Astrocyte (in vitro differentiated cells and primary cell): Measurements from ENCODE around the gene PDZD7. TPM values are rescaled to one million over a fixed set of nuclear protein-coding genes. Genes with fewer than 3 reads are reported as not detected.

ENCODE experiments used
- DNase-seq: peaks from one replicate; pipeline ENCODE4 v3.0.0-alpha.2; 2010; ENCODE audit warnings: low read depth
- FAIRE-seq: peaks from 2 replicates; lab custom pipeline; 2011; peaks lifted over from hg19 to GRCh38; lab: Jason Lieb, UNC
- H2AFZ ChIP-seq: 2 replicates; pipeline ENCODE4 v1.6.0; 2012; ENCODE audit warnings: low read depth, low read length, inconsistent platforms
- H3K27ac ChIP-seq: 2 replicates; pipeline ENCODE4 v1.5.1; 2011; ENCODE audit warnings: low read depth, low read length, inconsistent platforms
- H3K27me3 ChIP-seq: 2 replicates; pipeline ENCODE4 v1.6.0; 2011; ENCODE audit warnings: low read length, inconsistent platforms; ENCODE audit not compliant: insufficient read depth
- H3K36me3 ChIP-seq: 2 replicates; pipeline ENCODE4 v1.5.1; 2011; ENCODE audit warnings: low read length, inconsistent platforms; ENCODE audit not compliant: insufficient read depth
- H3K4me1 ChIP-seq: 2 replicates; pipeline ENCODE4 v1.5.1; 2011; ENCODE audit warnings: low read length, inconsistent platforms; ENCODE audit not compliant: insufficient read depth
- H3K4me2 ChIP-seq: 2 replicates; pipeline ENCODE4 v1.6.0; 2012; ENCODE audit warnings: low read length, inconsistent platforms
- H3K4me3 ChIP-seq: 2 replicates; pipeline ENCODE4 v1.5.1; 2011; ENCODE audit warnings: low read depth, mild to moderate bottlenecking, low read length, inconsistent platforms; ENCODE audit not compliant: insufficient read depth
- H3K79me2 ChIP-seq: 2 replicates; pipeline ENCODE4 v1.6.0; 2012; ENCODE audit warnings: mild to moderate bottlenecking, low read length, inconsistent platforms; ENCODE audit not compliant: insufficient read depth
- H3K9ac ChIP-seq: 2 replicates; pipeline ENCODE4 v1.6.0; 2012; ENCODE audit warnings: mild to moderate bottlenecking, low read length, inconsistent platforms
- H3K9me3 ChIP-seq: 2 replicates; pipeline ENCODE4 v1.5.1; 2012; ENCODE audit warnings: low read depth, mild to moderate bottlenecking, low read length, inconsistent platforms; ENCODE audit not compliant: insufficient read depth
- H4K20me1 ChIP-seq: 2 replicates; pipeline ENCODE4 v1.6.0; 2012; ENCODE audit warnings: low read length, inconsistent platforms; ENCODE audit not compliant: insufficient read depth
- H3K27ac Mint-ChIP-seq: one replicate; pipeline ENCODE4 v1.8.0; 2021; ENCODE audit warnings: mild to moderate bottlenecking, mixed read lengths; ENCODE audit not compliant: unreplicated experiment
- H3K27me3 Mint-ChIP-seq: one replicate; pipeline ENCODE4 v1.8.0; 2021; ENCODE audit warnings: low read depth, mixed read lengths; ENCODE audit not compliant: unreplicated experiment
- H3K36me3 Mint-ChIP-seq: one replicate; pipeline ENCODE4 v1.8.0; 2021; ENCODE audit warnings: low read depth, mixed read lengths; ENCODE audit not compliant: unreplicated experiment
- H3K4me1 Mint-ChIP-seq: one replicate; pipeline ENCODE4 v1.8.0; 2021; ENCODE audit warnings: low read depth, mixed read lengths; ENCODE audit not compliant: unreplicated experiment
- H3K4me3 Mint-ChIP-seq: one replicate; pipeline ENCODE4 v1.8.0; 2021; ENCODE audit warnings: mild to moderate bottlenecking, moderate library complexity, mixed read lengths; ENCODE audit not compliant: unreplicated experiment
- H3K9me3 Mint-ChIP-seq: one replicate; pipeline ENCODE4 v1.8.0; 2021; ENCODE audit warnings: mild to moderate bottlenecking, mixed read lengths; ENCODE audit not compliant: unreplicated experiment
- EZH2 ChIP-seq: IDR thresholded peaks from 2 replicates; pipeline ENCODE4 v1.6.1; 2012; ENCODE audit warnings: mild to moderate bottlenecking, low read length, inconsistent platforms; ENCODE audit not compliant: insufficient read depth
- total RNA-seq: library from RNA; stranded (reverse); gene quantifications from 2 replicates; pipeline ENCODE4 v1.2.1, GENCODE V29; 2021
- TF ChIP-seq, protein P1 (sequence below): IDR thresholded peaks from 2 replicates; pipeline ENCODE4 v1.5.1; 2011; ENCODE audit warnings: low read depth, mild to moderate bottlenecking, inconsistent platforms, low read length, moderate library complexity; ENCODE audit not compliant: insufficient read depth

The PDZD7 gene
- total RNA-seq, 1 donor from 2014 or later = 4.5 TPM

DNA sequence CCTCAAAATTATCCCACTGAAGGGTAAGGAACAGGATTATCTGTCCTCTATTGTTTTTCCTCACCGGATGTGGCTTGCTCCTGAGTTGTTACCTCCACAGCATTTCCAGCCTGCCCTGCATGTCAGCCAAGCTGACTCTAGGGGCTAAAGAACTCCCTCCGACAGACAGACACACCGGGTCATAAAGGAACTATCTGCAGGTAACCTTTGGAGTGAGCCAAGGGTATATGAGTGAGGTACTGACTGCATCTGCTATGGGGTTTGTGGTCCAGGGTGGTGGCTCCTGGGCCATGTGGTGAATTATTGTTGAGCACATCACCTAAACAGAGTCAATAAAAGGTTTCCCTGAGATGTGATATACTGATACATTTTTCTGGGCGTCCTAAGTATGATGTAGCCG lies 23.9 kb upstream of the PDZD7 start:
- Mint-ChIP-seq H3K9me3 (no peaks in the 10 kb centered on the region), H3K27ac (no peak overlapping the region), H3K4me3 (no peak overlapping the region), H3K4me1 (peaks cover 3% of the 10 kb centered on the region), H3K27me3 (peaks cover 26% of the 10 kb centered on the region), H3K36me3 (no peaks in the 10 kb centered on the region)
- Histone ChIP-seq H3K9me3 (no peaks in the 10 kb centered on the region), H3K4me2 (no peak overlapping the region), H3K4me1 (peaks cover 19% of the 10 kb centered on the region), H4K20me1 (no peaks in the 10 kb centered on the region), H3K9ac (no peak overlapping the region), H3K79me2 (peaks cover 23% of the 10 kb centered on the region), H2AFZ (no peak overlapping the region), H3K27ac (no peak overlapping the region), H3K4me3 (no peak overlapping the region), H3K36me3 (no peaks in the 10 kb centered on the region), H3K27me3 (peaks cover 8% of the 10 kb centered on the region)
- TF ChIP-seq EZH2 = no peak
- TF ChIP-seq, protein P1, sequence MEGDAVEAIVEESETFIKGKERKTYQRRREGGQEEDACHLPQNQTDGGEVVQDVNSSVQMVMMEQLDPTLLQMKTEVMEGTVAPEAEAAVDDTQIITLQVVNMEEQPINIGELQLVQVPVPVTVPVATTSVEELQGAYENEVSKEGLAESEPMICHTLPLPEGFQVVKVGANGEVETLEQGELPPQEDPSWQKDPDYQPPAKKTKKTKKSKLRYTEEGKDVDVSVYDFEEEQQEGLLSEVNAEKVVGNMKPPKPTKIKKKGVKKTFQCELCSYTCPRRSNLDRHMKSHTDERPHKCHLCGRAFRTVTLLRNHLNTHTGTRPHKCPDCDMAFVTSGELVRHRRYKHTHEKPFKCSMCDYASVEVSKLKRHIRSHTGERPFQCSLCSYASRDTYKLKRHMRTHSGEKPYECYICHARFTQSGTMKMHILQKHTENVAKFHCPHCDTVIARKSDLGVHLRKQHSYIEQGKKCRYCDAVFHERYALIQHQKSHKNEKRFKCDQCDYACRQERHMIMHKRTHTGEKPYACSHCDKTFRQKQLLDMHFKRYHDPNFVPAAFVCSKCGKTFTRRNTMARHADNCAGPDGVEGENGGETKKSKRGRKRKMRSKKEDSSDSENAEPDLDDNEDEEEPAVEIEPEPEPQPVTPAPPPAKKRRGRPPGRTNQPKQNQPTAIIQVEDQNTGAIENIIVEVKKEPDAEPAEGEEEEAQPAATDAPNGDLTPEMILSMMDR = no peak
- FAIRE-seq = no peak
- no peak for DNase-seq

DNA sequence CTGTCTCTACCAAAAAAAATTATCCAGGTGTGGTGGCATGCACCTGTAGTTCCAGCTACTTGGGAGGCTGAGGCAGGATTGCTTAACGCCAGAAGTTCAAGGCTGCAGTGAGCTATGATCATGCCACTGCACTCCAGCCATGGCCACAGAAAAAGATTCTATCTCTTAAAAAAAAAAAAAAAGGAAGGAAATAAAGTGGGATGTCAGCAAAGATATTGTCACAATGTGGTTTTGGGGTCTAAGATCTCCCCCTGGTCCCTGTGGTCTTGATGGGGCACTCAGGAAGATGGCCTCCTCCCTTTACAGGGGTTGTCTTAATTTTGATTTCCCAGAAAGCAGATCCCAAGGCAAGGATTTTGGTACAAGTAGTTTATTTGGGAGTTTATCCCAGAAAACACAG lies 23.4 kb upstream of the PDZD7 start:
- Histone ChIP-seq H3K9ac (no peak overlapping the region), H3K4me3 (no peak overlapping the region), H2AFZ (no peak overlapping the region), H3K79me2 (peaks cover 18% of the 10 kb centered on the region), H3K9me3 (no peaks in the 10 kb centered on the region), H3K36me3 (no peaks in the 10 kb centered on the region), H3K27ac (no peak overlapping the region), H3K4me1 (peaks cover 15% of the 10 kb centered on the region), H3K4me2 (no peak overlapping the region), H3K27me3 (peaks cover 14% of the 10 kb centered on the region), H4K20me1 (peaks cover 1% of the 10 kb centered on the region)
- FAIRE-seq (no peak), DNase-seq (no peak)
- no peak overlapping the region for H3K4me3 Mint-ChIP-seq
- peaks cover 32% of the 10 kb centered on the region for H3K27me3 Mint-ChIP-seq
- H3K9me3 Mint-ChIP-seq = no peaks in the 10 kb centered on the region
- peaks cover 1% of the 10 kb centered on the region for H3K4me1 Mint-ChIP-seq
- no peak overlapping the region for H3K27ac Mint-ChIP-seq
- H3K36me3 Mint-ChIP-seq = no peaks in the 10 kb centered on the region
- no peak for TF ChIP-seq EZH2
- TF ChIP-seq, protein P1 = no peak

DNA sequence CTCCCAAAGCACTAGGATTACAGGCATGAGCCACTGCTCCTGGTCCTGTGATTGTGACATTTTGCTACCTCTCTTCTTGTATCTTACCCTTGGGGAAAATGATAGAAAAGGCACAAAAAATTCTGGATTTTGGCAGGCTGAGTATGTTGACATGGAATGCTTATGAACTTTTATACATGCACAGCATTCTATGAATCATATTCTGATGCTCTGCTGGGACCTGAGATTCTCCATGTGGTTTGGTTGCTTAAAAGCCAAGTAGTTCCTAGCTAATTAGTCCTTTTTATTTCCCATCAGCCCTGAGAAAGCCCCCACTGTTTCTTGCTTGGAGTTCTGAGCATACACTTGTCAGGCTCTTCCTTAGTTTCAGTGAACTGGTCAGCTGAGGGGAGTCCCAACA lies 22.6 kb upstream of the PDZD7 start:
- Mint-ChIP-seq H3K36me3 (no peaks in the 10 kb centered on the region), H3K4me3 (no peak overlapping the region), H3K27me3 (peaks cover 40% of the 10 kb centered on the region), H3K27ac (no peak overlapping the region), H3K9me3 (peaks cover 3% of the 10 kb centered on the region), H3K4me1 (peaks cover 1% of the 10 kb centered on the region)
- FAIRE-seq = no peak
- peaks cover 17% of the 10 kb centered on the region for H3K4me1 ChIP-seq
- no peak overlapping the region for H3K9ac ChIP-seq
- H3K4me2 ChIP-seq = no peak overlapping the region
- no peak overlapping the region for H3K27ac ChIP-seq
- H3K4me3 ChIP-seq = no peak overlapping the region
- H3K79me2 ChIP-seq = peaks cover 12% of the 10 kb centered on the region
- peaks cover 5% of the 10 kb centered on the region for H4K20me1 ChIP-seq
- H3K27me3 ChIP-seq = peaks cover 22% of the 10 kb centered on the region
- no peak for DNase-seq
- H3K36me3 ChIP-seq = no peaks in the 10 kb centered on the region
- TF ChIP-seq EZH2 = no peak
- H2AFZ ChIP-seq = no peak overlapping the region
- no peaks in the 10 kb centered on the region for H3K9me3 ChIP-seq
